MM.1S (cell line): Measurements from ENCODE around the gene SHANK1.

ENCODE experiments used
- DNase-seq: peaks from one replicate; pipeline ENCODE4 v3.0.0-alpha.2; 2015
- H2AFZ ChIP-seq: fragments of 300-600 bp; sonication (generic); 2 replicates; pipeline ENCODE4 v1.6.0; 2016; ENCODE audit warnings: antibody characterized with exemption, low read length
- H3F3A ChIP-seq: fragments of 300-600 bp; sonication (generic); 2 replicates; pipeline ENCODE4 v1.6.1; 2016; ENCODE audit warnings: mild to moderate bottlenecking, antibody characterized with exemption, low read length, moderate library complexity, mixed read lengths; ENCODE audit not compliant: insufficient read depth
- H3K27ac ChIP-seq: fragments of 300-600 bp; sonication (generic); 2 replicates; pipeline ENCODE4 v1.5.1; 2016; ENCODE audit warnings: mild to moderate bottlenecking, low read length
- H3K27me3 ChIP-seq: fragments of 300-600 bp; sonication (generic); replicated peaks from 2 replicates; pipeline ENCODE4 v1.6.0; 2016; ENCODE audit warnings: low read length; ENCODE audit not compliant: insufficient read depth
- H3K36me3 ChIP-seq: fragments of 300-600 bp; sonication (generic); replicated peaks from 2 replicates; pipeline ENCODE4 v1.6.1; 2016; ENCODE audit warnings: mild to moderate bottlenecking, low read length, mixed read lengths; ENCODE audit not compliant: insufficient read depth
- H3K4me1 ChIP-seq: fragments of 300-600 bp; sonication (generic); 2 replicates; pipeline ENCODE4 v1.6.1; 2016; ENCODE audit warnings: low read length, mixed read lengths
- H3K4me2 ChIP-seq: fragments of 300-600 bp; sonication (generic); 2 replicates; pipeline ENCODE4 v1.6.0; 2016; ENCODE audit warnings: low read depth, low read length
- H3K4me3 ChIP-seq: fragments of 300-600 bp; sonication (generic); 2 replicates; pipeline ENCODE4 v1.5.1; 2016; ENCODE audit warnings: low read length, mixed read lengths
- H3K79me2 ChIP-seq: fragments of 300-600 bp; sonication (generic); 2 replicates; pipeline ENCODE4 v1.6.1; 2016; ENCODE audit warnings: mixed run types, low read length, mixed read lengths
- H3K9ac ChIP-seq: fragments of 300-600 bp; sonication (generic); 2 replicates; pipeline ENCODE4 v1.6.1; 2016; ENCODE audit warnings: low read length, mixed read lengths
- H3K9me2 ChIP-seq: fragments of 300-600 bp; sonication (generic); replicated peaks from 2 replicates; pipeline ENCODE4 v1.6.1; 2016; ENCODE audit warnings: mild to moderate bottlenecking, low read length, mixed read lengths; ENCODE audit not compliant: insufficient read depth
- H3K9me3 ChIP-seq: fragments of 300-600 bp; sonication (generic); replicated peaks from 2 replicates; pipeline ENCODE4 v1.6.1; 2016; ENCODE audit warnings: mild to moderate bottlenecking, low read length, mixed read lengths; ENCODE audit not compliant: insufficient read depth
- H4K20me1 ChIP-seq: fragments of 300-600 bp; sonication (generic); 2 replicates; pipeline ENCODE4 v1.6.1; 2016; ENCODE audit warnings: mild to moderate bottlenecking, low read length, moderate library complexity, mixed read lengths; ENCODE audit not compliant: insufficient read depth
- CTCF ChIP-seq: fragments of 300-600 bp; sonication (generic); IDR thresholded peaks from 2 replicates; pipeline ENCODE4 v1.5.1; 2016; ENCODE audit warnings: antibody characterized with exemption, low read length, mixed read lengths
- EZH2 ChIP-seq: fragments of 300-600 bp; sonication (generic); optimal IDR thresholded peaks from 2 replicates; pipeline ENCODE3; 2017; ENCODE audit warnings: low read depth, mild to moderate bottlenecking, antibody characterized with exemption, low read length, mixed read lengths
- EZH2phosphoT487 ChIP-seq: fragments of 300-600 bp; sonication (generic); IDR thresholded peaks from 2 replicates; pipeline ENCODE4 v1.6.1; 2018; ENCODE audit warnings: antibody characterized with exemption, low read length

The SHANK1 gene

DNA sequence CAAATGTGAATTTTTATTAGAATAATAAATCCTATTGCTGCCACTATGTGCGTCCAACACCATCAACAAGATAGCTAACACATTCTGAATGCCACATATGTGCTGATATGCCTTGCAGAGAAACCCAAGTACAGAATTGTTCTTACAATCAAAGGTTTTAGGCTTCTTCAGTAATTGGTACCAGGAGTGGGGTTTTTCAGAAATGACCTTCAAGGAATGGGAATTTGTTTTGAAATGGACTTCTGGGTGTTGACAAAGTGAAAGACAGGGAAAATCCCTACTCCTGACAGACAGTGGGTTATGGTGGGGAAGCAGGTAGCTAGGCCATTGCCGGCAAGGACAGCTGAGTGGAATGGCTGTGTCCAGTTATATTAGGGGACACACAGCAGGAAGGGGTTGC, 85.6 kb downstream of the SHANK1 start:
- Histone ChIP-seq H3K4me3 (no peak overlapping the region), H3F3A (no peaks in the 10 kb centered on the region), H3K4me1 (no peaks in the 10 kb centered on the region), H3K9me2 (no peaks in the 10 kb centered on the region), H3K79me2 (no peaks in the 10 kb centered on the region), H3K27ac (no peak overlapping the region), H3K27me3 (peaks cover 43% of the 10 kb centered on the region), H3K9me3 (no peaks in the 10 kb centered on the region), H3K4me2 (no peak overlapping the region), H4K20me1 (no peaks in the 10 kb centered on the region), H2AFZ (no peak overlapping the region), H3K36me3 (no peaks in the 10 kb centered on the region), H3K9ac (no peak overlapping the region)
- TF ChIP-seq EZH2 = no peak
- TF ChIP-seq EZH2phosphoT487 = no peak
- TF ChIP-seq CTCF = no peak
- no peak for DNase-seq

DNA sequence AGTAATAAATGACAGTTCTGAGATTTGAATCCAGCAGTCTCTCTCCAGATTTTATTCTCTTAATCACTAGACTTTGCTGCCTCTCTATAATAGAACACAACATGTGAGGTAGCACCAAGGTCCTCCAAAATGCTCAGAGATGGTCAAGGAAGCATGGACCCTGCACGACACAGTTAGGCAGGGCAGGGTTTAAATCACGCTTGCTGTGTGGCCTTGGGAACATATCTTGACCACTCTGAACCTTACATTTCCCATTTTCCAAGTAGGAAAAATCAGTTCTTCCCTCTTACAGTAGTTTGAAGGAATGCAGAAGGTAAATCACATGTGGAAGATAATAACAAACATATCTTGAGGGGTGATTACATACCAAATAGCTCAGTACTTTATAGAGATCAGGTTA, 86.2 kb downstream of the SHANK1 start:
- no peak for DNase-seq
- H3K27ac ChIP-seq = no peak overlapping the region

GRCh38 chr19:50632151-50632835, 87.3 kb downstream of the SHANK1 start:
- Histone ChIP-seq H3K27me3 (peaks cover 40% of the 10 kb centered on the region), H3K9me2 (no peaks in the 10 kb centered on the region), H3K4me2 (no peak overlapping the region), H3K36me3 (no peaks in the 10 kb centered on the region), H3K9me3 (no peaks in the 10 kb centered on the region), H3F3A (no peaks in the 10 kb centered on the region), H3K9ac (no peak overlapping the region), H2AFZ (no peak overlapping the region), H3K4me1 (no peaks in the 10 kb centered on the region), H3K79me2 (no peaks in the 10 kb centered on the region), H4K20me1 (no peaks in the 10 kb centered on the region), H3K4me3 (no peak overlapping the region), H3K27ac (no peak overlapping the region)
- DNase-seq = no peak
- TF ChIP-seq CTCF = no peak

More for the DNA sequence above, 86.2 kb downstream of the SHANK1 start:
- Histone ChIP-seq H3K4me1 (no peaks in the 10 kb centered on the region), H3K27me3 (peaks cover 41% of the 10 kb centered on the region), H3K9me2 (no peaks in the 10 kb centered on the region), H2AFZ (no peak overlapping the region), H3K4me2 (no peak overlapping the region), H3K79me2 (no peaks in the 10 kb centered on the region), H3K9me3 (no peaks in the 10 kb centered on the region), H3K9ac (no peak overlapping the region), H3K36me3 (no peaks in the 10 kb centered on the region), H4K20me1 (no peaks in the 10 kb centered on the region), H3K4me3 (no peak overlapping the region), H3F3A (no peaks in the 10 kb centered on the region)
- no peak for TF ChIP-seq EZH2
- TF ChIP-seq CTCF = no peak
- TF ChIP-seq EZH2phosphoT487 = no peak
